8988T (cell line): Measurements from ENCODE around the gene COL20A1.

Experiments used
- DNase-seq: peaks from one replicate; pipeline ENCODE4 v3.0.0; 2011

Gene COL20A1

DNA sequence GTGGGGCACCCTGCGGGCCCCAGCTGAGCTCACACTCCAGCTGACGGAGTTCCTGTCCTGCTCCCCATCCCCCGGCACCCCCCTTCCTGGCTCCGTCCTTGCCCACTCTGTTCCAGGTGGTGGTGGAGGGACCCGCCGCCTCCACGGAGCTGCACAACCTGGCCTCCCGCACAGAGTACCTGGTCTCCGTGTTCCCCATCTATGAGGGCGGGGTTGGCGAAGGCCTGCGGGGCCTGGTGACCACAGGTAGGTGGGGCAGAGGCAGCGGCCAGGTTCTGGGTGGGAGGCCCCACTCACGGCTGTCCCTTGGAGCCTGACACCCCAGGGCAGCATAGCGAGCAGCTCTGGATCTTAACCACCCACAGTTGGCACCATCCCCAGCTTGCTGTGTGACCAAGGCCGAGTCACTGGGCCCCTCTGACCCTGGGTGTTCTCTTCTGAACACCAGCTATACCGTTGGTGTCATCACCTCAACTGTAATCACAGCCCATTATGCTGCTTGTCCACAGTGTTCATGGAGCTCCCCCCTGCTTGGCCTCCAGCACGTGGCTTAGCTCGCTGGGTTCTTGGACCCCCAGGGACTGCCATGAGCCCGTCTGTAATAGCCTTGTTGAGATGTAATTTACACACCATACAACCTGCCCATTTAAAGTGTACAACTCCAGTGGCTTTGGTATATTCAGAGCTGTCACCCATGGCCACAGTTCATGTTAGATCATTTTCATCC, 17.4 kb downstream of the COL20A1 start:
- no peak for DNase-seq

DNA sequence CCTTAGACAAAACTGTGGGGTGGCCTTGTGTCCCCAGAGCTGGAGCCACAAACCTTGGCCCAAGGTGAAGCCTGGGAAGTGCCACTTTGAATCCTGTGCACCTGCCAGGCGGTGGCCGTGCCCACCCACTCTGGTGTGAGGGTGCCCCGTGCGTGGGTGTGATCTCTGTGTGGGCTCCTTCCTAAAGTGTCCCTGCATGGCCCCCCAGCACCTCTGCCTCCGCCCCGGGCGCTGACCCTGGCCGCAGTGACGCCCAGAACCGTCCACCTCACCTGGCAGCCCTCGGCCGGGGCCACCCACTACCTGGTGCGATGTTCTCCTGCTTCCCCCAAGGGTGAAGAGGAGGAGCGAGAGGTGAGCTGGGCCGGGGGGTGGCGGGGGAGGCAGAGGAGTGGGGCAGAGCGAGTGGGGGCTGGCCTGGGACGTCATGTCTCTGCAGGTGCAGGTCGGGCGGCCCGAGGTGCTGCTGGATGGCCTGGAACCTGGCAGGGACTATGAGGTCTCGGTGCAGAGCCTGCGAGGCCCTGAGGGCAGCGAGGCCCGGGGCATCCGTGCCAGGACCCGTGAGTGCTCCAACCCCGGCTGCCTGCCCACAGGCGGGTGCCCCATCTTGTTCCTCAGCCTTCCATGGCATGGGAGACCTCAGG, 18.3 kb downstream of the COL20A1 start:
- no peak for DNase-seq

GRCh38 chr20:63311833-63312243, 18.9 kb downstream of the COL20A1 start:
- DNase-seq = no peak

DNA sequence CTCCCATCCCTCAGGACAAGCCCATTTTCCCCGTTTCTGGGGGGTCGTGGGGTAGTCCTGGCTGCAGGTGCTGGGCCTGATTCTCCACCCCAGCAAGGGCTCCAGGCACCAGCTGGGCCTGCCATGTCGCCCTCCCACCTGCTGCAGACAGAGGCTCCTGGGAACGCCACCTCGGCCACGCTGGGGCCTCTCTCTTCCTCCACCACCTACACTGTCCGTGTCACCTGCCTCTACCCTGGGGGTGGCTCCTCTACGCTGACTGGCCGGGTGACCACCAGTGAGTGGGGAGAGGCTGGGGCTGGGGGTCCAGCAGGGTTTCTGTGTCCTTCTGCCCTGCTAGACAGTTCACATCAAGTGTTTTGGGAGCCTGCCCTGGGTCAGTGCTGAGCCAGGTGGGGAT, 19.3 kb downstream of the COL20A1 start:
- DNase-seq = no peak

DNA sequence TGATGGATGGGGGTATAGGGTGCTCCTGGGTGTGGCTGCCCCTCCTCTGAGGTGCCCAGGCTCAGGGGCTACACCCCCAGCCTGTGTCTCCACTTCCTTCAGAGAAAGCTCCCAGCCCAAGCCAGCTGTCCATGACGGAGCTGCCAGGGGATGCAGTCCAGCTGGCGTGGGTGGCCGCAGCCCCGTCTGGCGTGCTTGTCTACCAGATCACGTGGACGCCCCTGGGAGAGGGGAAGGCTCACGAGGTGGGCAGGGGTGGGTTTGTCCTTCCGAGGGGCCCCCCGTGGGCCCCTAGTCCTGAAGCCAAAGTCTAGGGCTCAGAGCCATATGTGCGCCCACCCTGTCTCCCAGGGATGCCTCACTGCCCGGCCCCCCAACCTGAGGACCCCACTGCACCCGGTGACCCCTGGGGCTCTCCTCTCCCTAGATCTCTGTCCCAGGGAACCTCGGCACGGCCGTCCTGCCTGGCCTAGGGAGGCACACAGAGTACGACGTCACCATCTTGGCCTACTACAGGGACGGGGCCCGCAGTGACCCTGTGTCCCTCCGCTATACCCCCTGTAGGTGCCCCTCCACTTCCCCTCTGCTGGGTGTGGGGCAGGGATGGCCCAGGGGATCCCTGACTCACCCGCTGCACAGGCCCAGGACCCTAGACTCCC, 19.8 kb downstream of the COL20A1 start:
- DNase-seq = no peak

DNA sequence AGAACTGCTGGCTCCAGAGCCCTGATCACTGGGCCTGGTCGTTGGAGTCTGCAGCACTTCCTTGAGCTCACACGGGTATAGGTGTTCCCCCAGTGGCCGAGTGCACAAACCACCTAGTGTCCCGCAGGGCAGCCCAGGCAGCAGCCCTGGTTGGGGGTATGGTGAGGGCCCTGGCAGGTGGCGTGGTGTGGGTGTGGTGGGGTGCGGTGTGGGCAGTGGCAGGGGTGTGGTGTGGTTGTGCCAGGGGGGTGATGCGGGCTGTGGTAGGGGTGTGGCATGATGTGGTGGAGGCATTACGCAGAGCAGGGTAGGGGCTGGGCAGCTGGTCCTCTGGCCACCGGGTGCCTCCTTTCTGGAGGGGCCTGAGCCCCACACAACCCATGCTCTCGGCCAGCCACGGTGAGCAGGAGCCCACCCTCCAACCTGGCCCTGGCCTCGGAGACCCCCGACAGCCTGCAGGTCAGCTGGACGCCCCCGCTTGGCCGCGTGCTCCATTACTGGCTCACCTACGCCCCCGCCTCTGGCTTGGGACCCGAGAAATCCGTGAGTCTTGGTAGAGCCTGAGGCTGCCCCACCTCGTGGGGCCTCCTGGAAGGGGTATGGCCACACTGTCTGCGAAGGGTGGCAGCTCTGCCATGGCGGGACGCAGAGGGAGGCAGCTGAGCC, 20.5 kb downstream of the COL20A1 start:
- peak; percentile 91 for DNase-seq

- peak; percentile 44 for DNase-seq
Observed at GRCh38 chr20:63314015-63314471, 21.1 kb downstream of the COL20A1 start.

GRCh38 chr20:63314566-63315239, 21.7 kb downstream of the COL20A1 start:
- no peak for DNase-seq

DNA sequence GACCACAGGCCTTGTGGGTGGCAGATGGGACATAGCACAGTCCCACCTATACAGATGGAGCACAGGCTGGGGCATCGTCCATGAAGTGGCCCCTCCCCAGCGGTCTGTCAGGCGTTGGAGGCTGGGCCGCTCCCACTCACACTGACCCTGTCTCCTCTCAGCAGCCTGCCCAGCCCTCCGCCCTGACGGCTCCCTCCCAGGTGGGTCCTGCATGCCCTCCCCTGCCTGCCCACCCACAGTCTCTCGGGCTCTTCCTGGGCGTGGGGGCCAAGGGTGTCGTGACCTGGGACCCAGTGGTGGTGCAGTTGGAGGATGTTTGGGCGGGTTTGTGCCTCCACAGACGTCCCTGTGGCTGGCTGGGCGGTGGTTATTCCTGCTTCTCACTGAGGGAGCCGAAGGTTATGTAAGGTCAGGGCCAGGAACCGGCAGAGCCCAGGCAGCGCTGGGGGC, 22.3 kb downstream of the COL20A1 start:
- DNase-seq = no peak

DNA sequence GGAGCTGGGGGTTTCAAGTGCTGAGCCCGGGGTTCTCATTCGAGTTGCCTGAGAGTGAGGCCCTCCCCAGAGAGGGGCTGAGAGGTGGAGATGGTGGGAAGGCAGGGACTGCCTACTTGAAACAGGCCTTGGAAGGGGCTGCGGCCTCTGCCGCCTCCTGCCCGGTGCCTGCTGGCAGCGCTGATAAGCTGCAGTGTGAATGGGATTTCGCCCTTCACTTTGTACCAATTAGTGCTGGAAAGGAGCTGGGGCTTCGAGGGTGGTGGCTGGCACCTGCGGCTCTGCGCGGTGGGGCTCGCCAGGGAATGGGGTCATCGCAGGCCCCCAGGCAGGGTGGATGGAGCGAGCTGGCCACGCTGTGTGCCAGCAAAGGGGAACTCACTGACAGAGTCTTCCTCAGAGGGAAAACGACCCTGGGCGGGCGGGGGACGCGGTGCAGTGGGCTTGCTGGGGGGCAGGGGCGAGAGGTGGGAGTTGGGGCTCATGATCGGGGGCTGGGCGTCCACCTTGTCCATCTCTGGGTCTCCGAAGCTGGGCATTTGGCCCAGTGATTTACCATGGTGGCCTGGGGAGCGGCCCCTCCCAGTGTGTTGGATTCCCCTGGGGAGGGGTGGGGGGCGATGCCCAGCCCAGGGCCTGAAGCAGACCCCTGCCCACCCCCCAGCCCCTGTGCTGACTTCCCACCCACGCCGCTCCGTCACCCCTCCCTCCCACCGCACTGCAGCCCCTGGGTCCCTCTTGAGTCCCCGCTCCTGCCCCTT, 22.9 kb downstream of the COL20A1 start:
- DNase-seq = no peak

DNA sequence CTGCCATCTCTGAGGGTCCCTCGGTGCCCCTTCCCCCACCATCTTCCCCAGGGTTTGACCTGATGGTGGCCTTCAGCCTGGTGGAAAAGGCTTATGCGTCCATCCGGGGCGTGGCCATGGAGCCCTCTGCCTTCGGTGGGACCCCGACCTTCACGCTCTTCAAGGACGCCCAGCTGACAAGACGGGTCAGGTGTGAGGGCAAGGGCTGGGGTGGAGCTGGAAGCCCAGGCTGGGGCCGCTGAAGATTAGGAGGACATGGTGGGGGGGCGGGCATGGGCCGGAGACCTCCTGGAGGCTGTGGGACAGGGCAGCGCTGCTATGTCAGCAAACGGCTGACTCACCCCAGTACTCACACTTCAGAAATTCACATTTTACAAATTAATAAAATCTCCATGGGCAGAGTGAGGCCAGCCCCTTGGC, 23.5 kb downstream of the COL20A1 start:
- DNase-seq = peak; percentile 61

DNA sequence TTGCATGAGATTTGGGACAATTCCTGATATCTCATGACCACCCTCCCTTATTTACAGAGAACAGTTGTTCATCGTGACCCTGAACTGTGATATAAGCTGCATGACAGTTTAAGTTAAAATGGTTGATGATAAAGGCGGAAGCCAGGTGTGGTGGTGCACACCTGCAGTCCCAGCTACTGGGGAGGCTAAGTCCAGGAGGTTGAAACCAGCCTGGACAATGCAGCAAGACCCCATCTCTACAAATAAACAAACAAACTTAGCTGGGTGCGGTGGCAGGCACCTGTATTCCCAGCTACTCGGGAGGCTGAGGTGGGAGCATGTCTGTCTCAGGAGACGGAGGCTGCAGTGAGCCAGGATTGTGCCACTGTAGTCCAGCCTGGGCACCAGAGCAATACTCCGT, 24.1 kb downstream of the COL20A1 start:
- no peak for DNase-seq

GRCh38 chr20:63317601-63318291, 24.8 kb downstream of the COL20A1 start:
- DNase-seq = peak; percentile 62

DNA sequence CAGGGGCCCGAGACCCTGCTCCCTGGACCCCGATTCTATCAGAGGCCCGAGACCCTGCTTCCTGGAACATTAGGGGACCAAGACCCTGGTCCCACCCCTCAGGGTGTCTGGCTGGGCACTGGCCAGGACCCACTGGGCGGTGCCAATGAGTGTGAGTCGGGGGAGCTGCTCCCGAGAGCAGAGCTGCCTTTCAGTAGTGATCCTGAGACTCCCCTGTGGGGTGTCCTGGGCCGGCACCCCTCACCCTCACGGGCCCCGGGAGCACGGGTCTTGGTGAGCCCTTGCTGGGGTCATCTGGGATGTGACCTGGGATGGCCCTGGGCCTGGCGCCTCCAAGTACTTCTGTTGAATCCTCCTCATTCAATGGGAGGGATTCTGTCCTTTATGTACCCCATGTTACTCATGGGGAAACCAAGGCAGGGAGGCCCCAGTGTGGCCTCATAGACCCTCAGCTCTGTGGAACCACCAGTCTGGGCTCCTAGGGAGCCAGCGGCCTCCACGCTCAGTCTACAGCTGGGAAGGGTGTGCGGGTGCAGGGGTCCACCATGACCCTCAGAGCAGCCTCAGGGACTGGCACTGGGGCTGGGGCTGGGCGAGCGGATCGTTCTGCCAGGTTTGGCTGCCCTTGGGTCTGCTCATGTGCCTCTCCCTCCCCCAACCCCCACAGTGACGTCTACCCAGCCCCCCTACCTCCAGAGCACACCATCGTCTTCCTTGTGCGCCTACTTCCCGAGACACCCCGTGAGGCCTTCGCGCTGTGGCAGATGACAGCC, 25.6 kb downstream of the COL20A1 start:
- DNase-seq = no peak

GRCh38 chr20:63319164-63320040, 26.4 kb downstream of the COL20A1 start:
- no peak for DNase-seq

GRCh38 chr20:63320041-63320511, 27.1 kb downstream of the COL20A1 start:
- DNase-seq = no peak

- DNase-seq = no peak
Observed at GRCh38 chr20:63320616-63321147, 27.7 kb downstream of the COL20A1 start.

GRCh38 chr20:63321148-63321831, 28.3 kb downstream of the COL20A1 start:
- no peak for DNase-seq
